Ovary (tissue), 3 donors: ENCODE measurements around the gene XIRP2.

ENCODE experiments used
- CTCF ChIP-seq, 3 donors: fragments of 450-650 bp in 2 of 3; fragments of 200-600 bp in 1 of 3; IDR thresholded peaks; one replicate each; pipeline versions ENCODE4 v1.5.1 to v1.8.0; 2016 to 2022; ENCODE audit warnings: antibody characterized with exemption in 3 of 3, mild to moderate bottlenecking in 1 of 3
- EP300 ChIP-seq: sonication (generic); formaldehyde crosslinking; IDR thresholded peaks from one replicate; pipeline ENCODE4 v1.6.1; 2017; ENCODE audit warnings: antibody characterized with exemption
- POLR2A ChIP-seq: fragments of 450-650 bp; IDR thresholded peaks from one replicate; pipeline ENCODE4 v1.6.1; 2017; ENCODE audit warnings: antibody characterized with exemption, mild to moderate bottlenecking, moderate library complexity
- donor health status: DM: no; HTN: no; CAD: no.

- TF ChIP-seq CTCF (IDR thresholded peaks at IDR 0.05) (no peak), POLR2A (no peak), EP300 (no peak)
Observed at GRCh38 chr2:167215595-167215994, 327.3 kb downstream of the XIRP2 start.
